K562 (cell line): ENCODE measurements around the gene E2F2. TPM values are rescaled to one million over a fixed set of nuclear protein-coding genes. Genes with fewer than 3 reads are reported as not detected.

Experiments
- C11orf30 ChIP-seq: fragments of 450-650 bp; IDR thresholded peaks from 2 replicates; pipeline ENCODE4 v1.6.1; 2016; ENCODE audit warnings: low read depth, mild to moderate bottlenecking
- CXXC5 ChIP-seq: fragments of 250-450 bp; sonication (Bioruptor Pico); IDR thresholded peaks from 2 replicates; pipeline ENCODE4 v1.8.0; 2022; ENCODE audit warnings: inconsistent platforms, mild to moderate bottlenecking, moderate library complexity
- E2F1 ChIP-seq: sonication (generic); formaldehyde crosslinking; IDR thresholded peaks from 2 replicates; pipeline ENCODE4 v1.8.1; 2023; ENCODE audit warnings: mild to moderate bottlenecking, missing genetic modification reagents, moderate library complexity
- EGR1 ChIP-seq: fragments of 450-650 bp; conservative IDR thresholded peaks from 2 replicates; pipeline ENCODE4 v1.6.1; 2017; ENCODE audit warnings: mild to moderate bottlenecking
- ESRRA ChIP-seq: fragments of 450-650 bp; IDR thresholded peaks from 2 replicates; pipeline ENCODE4 v1.6.1; 2014; ENCODE audit warnings: low read depth, mild to moderate bottlenecking, moderate library complexity, borderline replicate concordance
- HDAC2 ChIP-seq: fragments of 450-650 bp; IDR thresholded peaks from 2 replicates; pipeline ENCODE4 v1.6.1; 2016; ENCODE audit warnings: mild to moderate bottlenecking
- KDM1A ChIP-seq, 2 experiments: fragments of 450-650 bp; IDR thresholded peaks; 2 replicates each; pipeline ENCODE4 v1.6.1; 2016; ENCODE audit warnings: mild to moderate bottlenecking in 2 of 2
- MXI1 ChIP-seq: IDR thresholded peaks from 2 replicates; pipeline ENCODE4 v1.6.1; 2011; ENCODE audit warnings: low read depth, mild to moderate bottlenecking, improper control_type of control experiment, low read length
- NEUROD1 ChIP-seq: fragments of 150-350 bp; IDR thresholded peaks from 2 replicates; pipeline ENCODE4 v1.6.1; 2014; ENCODE audit warnings: borderline replicate concordance, low read length, low read depth; ENCODE audit not compliant: partially characterized antibody
- NUFIP1 ChIP-seq: fragments of 450-650 bp; IDR thresholded peaks from 2 replicates; pipeline ENCODE4 v1.6.1; 2018; ENCODE audit not compliant: partially characterized antibody
- TCF7L2 ChIP-seq: fragments of 150-350 bp; IDR thresholded peaks from 2 replicates; pipeline ENCODE4 v1.6.1; 2016; ENCODE audit warnings: low read depth, mild to moderate bottlenecking, low read length, moderate library complexity
- polyA plus RNA-seq, 8 experiments: library from polyadenylated mRNA; depleted of rRNA in 4 of 8; stranded (reverse) in 5 of 8; unstranded in 3 of 8; fragments of >200 nt; fragmentation: Nextera tagmentation in 2 of 8; fragmentation: Illumina TruSeq in 1 of 8; extraction: Ambion mirVana in 2 of 8; extraction: Trizol in 1 of 8; gene quantifications; 2 replicates each; pipeline versions ENCODE4 v1.2.1 to v1.2.3, GENCODE V29; 2011 to 2014; ENCODE audit warnings: inconsistent platforms in 1 of 8, missing spikeins in 1 of 8
- total RNA-seq, 7 experiments: library from RNA; depleted of rRNA in 6 of 7; stranded (reverse); fragments of >200 nt in 6 of 7; fragmentation: Illumina TruSeq in 2 of 7; extraction: Trizol in 2 of 7; gene quantifications; 2 replicates each; pipeline versions ENCODE4 v1.2.1 to v1.2.3, GENCODE V29; 2011 to 2021; ENCODE audit warnings: low replicate concordance in 1 of 7
- TF ChIP-seq, protein P1 (sequence below): fragments of 450-650 bp; IDR thresholded peaks from 2 replicates; pipeline ENCODE4 v1.6.1; 2018; ENCODE audit not compliant: partially characterized antibody
- TF ChIP-seq, protein P2 (sequence below): sonication (generic); formaldehyde crosslinking; IDR thresholded peaks from 2 replicates; pipeline ENCODE4 v1.8.1; 2023; ENCODE audit warnings: missing genetic modification reagents, mild to moderate bottlenecking, borderline replicate concordance
- TF ChIP-seq, protein P3 (sequence below), 2 experiments: fragments of 450-650 bp in 1 of 2; sonication (generic) in 1 of 2; formaldehyde crosslinking in 1 of 2; IDR thresholded peaks in 1 of 2; conservative IDR thresholded peaks in 1 of 2; 2 replicates each; pipeline versions ENCODE4 v1.6.1 to v1.8.1; 2016 to 2023; ENCODE audit warnings: mild to moderate bottlenecking in 2 of 2, moderate library complexity in 2 of 2, inconsistent platforms in 1 of 2, missing genetic modification reagents in 1 of 2
- TF ChIP-seq, protein P4 (sequence below): sonication (generic); formaldehyde crosslinking; IDR thresholded peaks from 2 replicates; pipeline ENCODE4 v1.5.0; 2020; ENCODE audit warnings: missing genetic modification reagents

E2F2 gene
- total and polyA plus RNA-seq, 9 of the 15 experiments (the other 6 are each of a cell fraction or from before 2014, with no cell fraction given) = 3.1 to 25.3 (median 11.4) TPM

DNA sequence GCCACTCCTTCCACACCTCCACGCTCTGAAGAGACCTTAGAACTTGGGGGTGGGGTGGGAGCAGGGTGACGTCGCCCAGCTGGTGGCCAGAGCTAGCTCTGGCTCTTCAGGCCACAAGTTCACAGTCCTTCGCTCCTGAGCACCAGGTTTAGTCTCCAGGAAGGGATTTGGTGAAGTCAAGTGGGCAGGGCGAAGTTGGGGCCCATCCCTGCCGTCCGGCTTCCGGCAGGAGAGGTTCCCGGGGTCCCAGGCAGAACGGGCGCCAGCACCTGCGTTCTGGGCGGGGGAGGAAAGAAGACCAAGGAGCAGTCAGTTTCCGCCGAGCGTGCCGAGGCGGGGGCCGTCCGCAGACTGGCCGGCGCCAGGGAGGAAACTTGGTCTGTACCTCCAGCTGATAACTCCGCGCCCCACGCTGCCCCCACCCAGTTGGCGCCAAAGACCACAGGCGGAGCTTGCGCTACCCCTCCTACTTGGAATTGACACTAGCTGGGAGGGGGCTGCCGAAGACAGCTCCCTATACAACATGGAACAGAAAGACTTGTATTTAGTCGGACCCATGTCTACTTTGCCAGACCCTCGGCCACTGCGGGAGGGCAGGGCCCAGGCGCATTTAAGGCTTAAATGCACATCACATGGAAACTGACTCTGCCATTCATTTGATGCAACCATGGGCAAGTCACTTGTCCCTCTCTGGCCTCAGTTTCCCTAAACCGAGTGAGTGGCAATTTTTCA, 27.3 kb upstream of the E2F2 start (continued):
- TF ChIP-seq NEUROD1 (no peak), CXXC5 (CRISPR knock-in tag) (peak; percentile 91), TCF7L2 (peak; percentile 50), MXI1 (peak; percentile 37; the same call in 1 of the 2 replicates), EGR1 (peak; percentile 91), HDAC2 (no peak), C11orf30 (no peak), ESRRA (peak; percentile 80; the same call in 1 of the 2 replicates), KDM1A (IDR thresholded peaks at IDR 0.05) (peak; percentile 50 to 71; a peak in 3 of 4 replicates), E2F1 (CRISPR knock-in tag) (peak; percentile 84), NUFIP1 (peak; percentile 13)
- TF ChIP-seq, protein P1, sequence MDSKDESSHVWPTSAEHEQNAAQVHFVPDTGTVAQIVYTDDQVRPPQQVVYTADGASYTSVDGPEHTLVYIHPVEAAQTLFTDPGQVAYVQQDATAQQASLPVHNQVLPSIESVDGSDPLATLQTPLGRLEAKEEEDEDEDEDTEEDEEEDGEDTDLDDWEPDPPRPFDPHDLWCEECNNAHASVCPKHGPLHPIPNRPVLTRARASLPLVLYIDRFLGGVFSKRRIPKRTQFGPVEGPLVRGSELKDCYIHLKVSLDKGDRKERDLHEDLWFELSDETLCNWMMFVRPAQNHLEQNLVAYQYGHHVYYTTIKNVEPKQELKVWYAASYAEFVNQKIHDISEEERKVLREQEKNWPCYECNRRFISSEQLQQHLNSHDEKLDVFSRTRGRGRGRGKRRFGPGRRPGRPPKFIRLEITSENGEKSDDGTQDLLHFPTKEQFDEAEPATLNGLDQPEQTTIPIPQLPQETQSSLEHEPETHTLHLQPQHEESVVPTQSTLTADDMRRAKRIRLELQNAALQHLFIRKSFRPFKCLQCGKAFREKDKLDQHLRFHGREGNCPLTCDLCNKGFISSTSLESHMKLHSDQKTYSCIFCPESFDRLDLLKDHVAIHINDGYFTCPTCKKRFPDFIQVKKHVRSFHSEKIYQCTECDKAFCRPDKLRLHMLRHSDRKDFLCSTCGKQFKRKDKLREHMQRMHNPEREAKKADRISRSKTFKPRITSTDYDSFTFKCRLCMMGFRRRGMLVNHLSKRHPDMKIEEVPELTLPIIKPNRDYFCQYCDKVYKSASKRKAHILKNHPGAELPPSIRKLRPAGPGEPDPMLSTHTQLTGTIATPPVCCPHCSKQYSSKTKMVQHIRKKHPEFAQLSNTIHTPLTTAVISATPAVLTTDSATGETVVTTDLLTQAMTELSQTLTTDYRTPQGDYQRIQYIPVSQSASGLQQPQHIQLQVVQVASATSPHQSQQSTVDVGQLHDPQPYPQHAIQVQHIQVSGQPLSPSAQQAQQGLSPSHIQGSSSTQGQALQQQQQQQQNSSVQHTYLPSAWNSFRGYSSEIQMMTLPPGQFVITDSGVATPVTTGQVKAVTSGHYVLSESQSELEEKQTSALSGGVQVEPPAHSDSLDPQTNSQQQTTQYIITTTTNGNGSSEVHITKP = peak; percentile 97
- TF ChIP-seq, protein P2, sequence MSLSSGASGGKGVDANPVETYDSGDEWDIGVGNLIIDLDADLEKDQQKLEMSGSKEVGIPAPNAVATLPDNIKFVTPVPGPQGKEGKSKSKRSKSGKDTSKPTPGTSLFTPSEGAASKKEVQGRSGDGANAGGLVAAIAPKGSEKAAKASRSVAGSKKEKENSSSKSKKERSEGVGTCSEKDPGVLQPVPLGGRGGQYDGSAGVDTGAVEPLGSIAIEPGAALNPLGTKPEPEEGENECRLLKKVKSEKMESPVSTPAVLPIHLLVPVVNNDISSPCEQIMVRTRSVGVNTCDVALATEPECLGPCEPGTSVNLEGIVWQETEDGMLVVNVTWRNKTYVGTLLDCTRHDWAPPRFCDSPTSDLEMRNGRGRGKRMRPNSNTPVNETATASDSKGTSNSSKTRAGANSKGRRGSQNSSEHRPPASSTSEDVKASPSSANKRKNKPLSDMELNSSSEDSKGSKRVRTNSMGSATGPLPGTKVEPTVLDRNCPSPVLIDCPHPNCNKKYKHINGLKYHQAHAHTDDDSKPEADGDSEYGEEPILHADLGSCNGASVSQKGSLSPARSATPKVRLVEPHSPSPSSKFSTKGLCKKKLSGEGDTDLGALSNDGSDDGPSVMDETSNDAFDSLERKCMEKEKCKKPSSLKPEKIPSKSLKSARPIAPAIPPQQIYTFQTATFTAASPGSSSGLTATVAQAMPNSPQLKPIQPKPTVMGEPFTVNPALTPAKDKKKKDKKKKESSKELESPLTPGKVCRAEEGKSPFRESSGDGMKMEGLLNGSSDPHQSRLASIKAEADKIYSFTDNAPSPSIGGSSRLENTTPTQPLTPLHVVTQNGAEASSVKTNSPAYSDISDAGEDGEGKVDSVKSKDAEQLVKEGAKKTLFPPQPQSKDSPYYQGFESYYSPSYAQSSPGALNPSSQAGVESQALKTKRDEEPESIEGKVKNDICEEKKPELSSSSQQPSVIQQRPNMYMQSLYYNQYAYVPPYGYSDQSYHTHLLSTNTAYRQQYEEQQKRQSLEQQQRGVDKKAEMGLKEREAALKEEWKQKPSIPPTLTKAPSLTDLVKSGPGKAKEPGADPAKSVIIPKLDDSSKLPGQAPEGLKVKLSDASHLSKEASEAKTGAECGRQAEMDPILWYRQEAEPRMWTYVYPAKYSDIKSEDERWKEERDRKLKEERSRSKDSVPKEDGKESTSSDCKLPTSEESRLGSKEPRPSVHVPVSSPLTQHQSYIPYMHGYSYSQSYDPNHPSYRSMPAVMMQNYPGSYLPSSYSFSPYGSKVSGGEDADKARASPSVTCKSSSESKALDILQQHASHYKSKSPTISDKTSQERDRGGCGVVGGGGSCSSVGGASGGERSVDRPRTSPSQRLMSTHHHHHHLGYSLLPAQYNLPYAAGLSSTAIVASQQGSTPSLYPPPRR (CRISPR knock-in tag) = 0 out of 2 replicates have a peak, but pooled peaks have one; percentile 46
- TF ChIP-seq, protein P3, sequence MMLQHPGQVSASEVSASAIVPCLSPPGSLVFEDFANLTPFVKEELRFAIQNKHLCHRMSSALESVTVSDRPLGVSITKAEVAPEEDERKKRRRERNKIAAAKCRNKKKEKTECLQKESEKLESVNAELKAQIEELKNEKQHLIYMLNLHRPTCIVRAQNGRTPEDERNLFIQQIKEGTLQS (IDR thresholded peaks at IDR 0.05) = peak; percentile 37; the same call in 1 of the 2 replicates
- TF ChIP-seq, protein P3 (CRISPR knock-in tag; conservative IDR thresholded peaks at IDR 0.05) = no peak
- TF ChIP-seq, protein P4, sequence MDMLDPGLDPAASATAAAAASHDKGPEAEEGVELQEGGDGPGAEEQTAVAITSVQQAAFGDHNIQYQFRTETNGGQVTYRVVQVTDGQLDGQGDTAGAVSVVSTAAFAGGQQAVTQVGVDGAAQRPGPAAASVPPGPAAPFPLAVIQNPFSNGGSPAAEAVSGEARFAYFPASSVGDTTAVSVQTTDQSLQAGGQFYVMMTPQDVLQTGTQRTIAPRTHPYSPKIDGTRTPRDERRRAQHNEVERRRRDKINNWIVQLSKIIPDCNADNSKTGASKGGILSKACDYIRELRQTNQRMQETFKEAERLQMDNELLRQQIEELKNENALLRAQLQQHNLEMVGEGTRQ (CRISPR knock-in tag) = no peak
